Measurements from ENCODE around the gene GRIK1. TPM values are rescaled to one million over a fixed set of nuclear protein-coding genes. Genes with fewer than 3 reads are reported as not detected.

The GRIK1 gene
- total RNA-seq, 1 experiment from 2014 or later, result 0.09 TPM

- TF ChIP-seq ATF1 (CRISPR knock-in tag; IDR thresholded peaks at IDR 0.05), result no peak
- no peak for TF ChIP-seq ZNF512 (CRISPR knock-in tag; IDR thresholded peaks at IDR 0.05; ENCODE audit: borderline replicate concordance)
- DNase-seq (ENCODE audit: low spot score) (no peak), ATAC-seq (no peak)
- Mint-ChIP-seq H3K36me3 (no peaks in the 10 kb centered on the region), H3K9me3 (no peaks in the 10 kb centered on the region), H3K27me3 (ENCODE audit: low read depth) (no peaks in the 10 kb centered on the region), H3K4me3 (no peak overlapping the region), H3K4me1 (no peaks in the 10 kb centered on the region), H3K27ac (no peak overlapping the region)
- ChIA-PET CTCF (no interaction called here), POLR2A (no interaction called here)
These were observed 54.3 kb downstream of the GRIK1 start for GRCh38 chr21:29885491-29885890.

GRCh38 chr21:29875873-29876272 lies 63.9 kb downstream of the GRIK1 start:
- no peak overlapping the region for H3K27ac Mint-ChIP-seq
- no peaks in the 10 kb centered on the region for H3K27me3 Mint-ChIP-seq (ENCODE audit: low read depth)
- peaks cover 5% of the 10 kb centered on the region; the same call in 1 of the 2 replicates for H3K36me3 Mint-ChIP-seq
- CTCF ChIA-PET, result no interaction called here
- no peak for TF ChIP-seq ZNF416 (CRISPR knock-in tag; IDR thresholded peaks at IDR 0.05)
- no peak for TF ChIP-seq TP53 (CRISPR knock-in tag; IDR thresholded peaks at IDR 0.05)
- no peak for TF ChIP-seq GTF2I (CRISPR knock-in tag; conservative IDR thresholded peaks at IDR 0.05)
- no peak for TF ChIP-seq E2F4 (CRISPR knock-in tag; IDR thresholded peaks at IDR 0.05; ENCODE audit: borderline replicate concordance, low read depth)
- H3K4me3 Mint-ChIP-seq, result no peak overlapping the region
- ATAC-seq (no peak), DNase-seq (ENCODE audit: low spot score) (no peak)
- H3K9me3 Mint-ChIP-seq, result peaks cover 17% of the 10 kb centered on the region
- POLR2A ChIA-PET, result no interaction called here
- peaks cover 23% of the 10 kb centered on the region for H3K4me1 Mint-ChIP-seq

- H3K27ac Mint-ChIP-seq, result no peak overlapping the region
- ChIA-PET POLR2A (no interaction called here), CTCF (no interaction called here)
- ATAC-seq, result peak; percentile 46; the same call in 1 of the 2 replicates
- H3K36me3 Mint-ChIP-seq, result peaks cover 5% of the 10 kb centered on the region; the same call in 1 of the 2 replicates
- peaks cover 17% of the 10 kb centered on the region for H3K9me3 Mint-ChIP-seq
- no peak for DNase-seq (ENCODE audit: low spot score)
- TF ChIP-seq ZNF317 (CRISPR knock-in tag; IDR thresholded peaks at IDR 0.05; ENCODE audit: borderline replicate concordance, low read depth), result no peak
- TF ChIP-seq IRF2 (CRISPR knock-in tag; IDR thresholded peaks at IDR 0.05; ENCODE audit: borderline replicate concordance, low read depth), result no peak
- no peak for TF ChIP-seq SMAD4 (CRISPR knock-in tag; IDR thresholded peaks at IDR 0.05)
- no peak for TF ChIP-seq AR (CRISPR knock-in tag; IDR thresholded peaks at IDR 0.05)
- TF ChIP-seq ZNF423 (CRISPR knock-in tag; IDR thresholded peaks at IDR 0.05), result no peak
- TF ChIP-seq ZNF512 (CRISPR knock-in tag; IDR thresholded peaks at IDR 0.05; ENCODE audit: borderline replicate concordance), result no peak
- TF ChIP-seq PRRX2 (CRISPR knock-in tag; IDR thresholded peaks at IDR 0.05), result no peak
- no peak overlapping the region for H3K4me3 Mint-ChIP-seq
- H3K27me3 Mint-ChIP-seq (ENCODE audit: low read depth), result no peaks in the 10 kb centered on the region
- H3K4me1 Mint-ChIP-seq, result peaks cover 26% of the 10 kb centered on the region
These were observed 64.6 kb downstream of the GRIK1 start for GRCh38 chr21:29875036-29875716.
